Measurements from ENCODE around the gene DDIT3.

Gene DDIT3

GRCh38 chr12:57531836-57532235 is 11.5 kb upstream of the DDIT3 start:
- H3K27ac ChIP-seq, result no peak overlapping the region
- no peak overlapping the region for H3K4me3 ChIP-seq (ENCODE audit: low read depth, low read length)
- no peaks in the 10 kb centered on the region for H3K9me3 ChIP-seq (ENCODE audit: control insufficient read depth, low read length)
- no peak overlapping the region for H3K9ac ChIP-seq
- no peaks in the 10 kb centered on the region for H3K79me2 ChIP-seq
- H3K4me1 ChIP-seq, result no peaks in the 10 kb centered on the region
- H3K36me3 ChIP-seq (ENCODE audit: control insufficient read depth, insufficient read depth, low read length), result no peaks in the 10 kb centered on the region
- no peaks in the 10 kb centered on the region for H3K27me3 ChIP-seq (ENCODE audit: control insufficient read depth, insufficient read depth, low read length)
- no peak for TF ChIP-seq CTCF (IDR thresholded peaks at IDR 0.05)
- H3K4me2 ChIP-seq (ENCODE audit: low read length), result no peak overlapping the region
- H2AFZ ChIP-seq, result no peak overlapping the region

- no peaks in the 10 kb centered on the region for H3K9me3 ChIP-seq (ENCODE audit: control insufficient read depth, low read length)
- no peak overlapping the region for H3K4me2 ChIP-seq (ENCODE audit: low read length)
- H3K36me3 ChIP-seq (ENCODE audit: control insufficient read depth, insufficient read depth, low read length), result no peaks in the 10 kb centered on the region
- no peak overlapping the region for H3K9ac ChIP-seq
- no peaks in the 10 kb centered on the region for H3K27me3 ChIP-seq (ENCODE audit: control insufficient read depth, insufficient read depth, low read length)
- no peak overlapping the region for H3K4me3 ChIP-seq (ENCODE audit: low read depth, low read length)
- TF ChIP-seq CTCF (IDR thresholded peaks at IDR 0.05), result no peak
- H3K27ac ChIP-seq, result no peak overlapping the region
- no peak overlapping the region for H2AFZ ChIP-seq
- no peaks in the 10 kb centered on the region for H3K4me1 ChIP-seq
- no peaks in the 10 kb centered on the region for H3K79me2 ChIP-seq
These were observed 10.3 kb upstream of the DDIT3 start for GRCh38 chr12:57530396-57531142.

GRCh38 chr12:57529831-57530230 is 9.5 kb upstream of the DDIT3 start:
- H3K4me3 ChIP-seq (ENCODE audit: low read depth, low read length), result no peak overlapping the region
- no peaks in the 10 kb centered on the region for H3K36me3 ChIP-seq (ENCODE audit: control insufficient read depth, insufficient read depth, low read length)
- H3K9ac ChIP-seq, result no peak overlapping the region
- no peaks in the 10 kb centered on the region for H3K27me3 ChIP-seq (ENCODE audit: control insufficient read depth, insufficient read depth, low read length)
- no peak overlapping the region for H3K4me2 ChIP-seq (ENCODE audit: low read length)
- no peak for TF ChIP-seq CTCF (IDR thresholded peaks at IDR 0.05)
- H3K9me3 ChIP-seq (ENCODE audit: control insufficient read depth, low read length), result no peaks in the 10 kb centered on the region
- H2AFZ ChIP-seq, result no peak overlapping the region
- H3K79me2 ChIP-seq, result no peaks in the 10 kb centered on the region
- H3K4me1 ChIP-seq, result no peaks in the 10 kb centered on the region
- H3K27ac ChIP-seq, result no peak overlapping the region

GRCh38 chr12:57528831-57529555 is 8.7 kb upstream of the DDIT3 start:
- H3K9me3 ChIP-seq (ENCODE audit: control insufficient read depth, low read length), result no peaks in the 10 kb centered on the region
- no peaks in the 10 kb centered on the region for H3K27me3 ChIP-seq (ENCODE audit: control insufficient read depth, insufficient read depth, low read length)
- no peaks in the 10 kb centered on the region for H3K36me3 ChIP-seq (ENCODE audit: control insufficient read depth, insufficient read depth, low read length)
- H3K9ac ChIP-seq, result no peak overlapping the region
- H3K4me3 ChIP-seq (ENCODE audit: low read depth, low read length), result no peak overlapping the region
- no peak overlapping the region for H3K27ac ChIP-seq
- peaks cover 3% of the 10 kb centered on the region for H3K79me2 ChIP-seq
- H3K4me2 ChIP-seq (ENCODE audit: low read length), result no peak overlapping the region
- peaks cover 6% of the 10 kb centered on the region for H3K4me1 ChIP-seq
- no peak overlapping the region for H2AFZ ChIP-seq
- TF ChIP-seq CTCF (IDR thresholded peaks at IDR 0.05), result no peak

All from parathyroid adenoma (tissue), 2 donors.